ENCODE results near the gene DENND1A.

DNA sequence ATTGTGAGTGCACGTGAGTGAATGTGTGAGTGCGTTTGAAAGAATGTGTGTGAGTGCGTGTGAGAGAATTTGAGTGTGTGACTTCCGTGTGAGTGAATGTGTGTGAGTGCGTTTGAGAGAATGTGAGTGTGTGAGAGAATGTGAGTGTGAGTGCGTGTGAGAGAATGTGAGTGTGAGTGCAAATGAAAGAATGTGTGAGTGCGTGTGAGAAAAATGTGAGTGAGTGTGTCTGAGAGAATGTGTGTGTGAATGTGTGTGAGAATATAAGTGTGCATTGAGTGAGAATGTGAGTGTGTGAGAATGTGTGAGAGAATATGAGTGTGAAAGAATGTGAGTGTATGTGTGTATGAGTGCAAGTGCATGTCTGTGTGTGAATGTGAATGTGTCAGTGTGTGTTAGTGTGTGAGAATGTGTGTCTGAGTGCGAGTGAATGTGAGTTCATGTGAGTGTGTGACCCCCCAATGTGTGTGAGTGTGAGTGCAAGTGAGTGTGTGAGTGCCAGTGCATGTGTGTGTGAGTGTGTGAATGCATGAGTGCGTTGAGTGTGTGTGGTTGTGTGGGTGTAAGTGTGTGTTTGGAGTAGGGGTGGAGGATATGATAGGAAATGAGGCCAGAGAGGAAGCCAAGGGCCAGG is 43.8 kb upstream of the DENND1A start:
- TF ChIP-seq, protein P1, sequence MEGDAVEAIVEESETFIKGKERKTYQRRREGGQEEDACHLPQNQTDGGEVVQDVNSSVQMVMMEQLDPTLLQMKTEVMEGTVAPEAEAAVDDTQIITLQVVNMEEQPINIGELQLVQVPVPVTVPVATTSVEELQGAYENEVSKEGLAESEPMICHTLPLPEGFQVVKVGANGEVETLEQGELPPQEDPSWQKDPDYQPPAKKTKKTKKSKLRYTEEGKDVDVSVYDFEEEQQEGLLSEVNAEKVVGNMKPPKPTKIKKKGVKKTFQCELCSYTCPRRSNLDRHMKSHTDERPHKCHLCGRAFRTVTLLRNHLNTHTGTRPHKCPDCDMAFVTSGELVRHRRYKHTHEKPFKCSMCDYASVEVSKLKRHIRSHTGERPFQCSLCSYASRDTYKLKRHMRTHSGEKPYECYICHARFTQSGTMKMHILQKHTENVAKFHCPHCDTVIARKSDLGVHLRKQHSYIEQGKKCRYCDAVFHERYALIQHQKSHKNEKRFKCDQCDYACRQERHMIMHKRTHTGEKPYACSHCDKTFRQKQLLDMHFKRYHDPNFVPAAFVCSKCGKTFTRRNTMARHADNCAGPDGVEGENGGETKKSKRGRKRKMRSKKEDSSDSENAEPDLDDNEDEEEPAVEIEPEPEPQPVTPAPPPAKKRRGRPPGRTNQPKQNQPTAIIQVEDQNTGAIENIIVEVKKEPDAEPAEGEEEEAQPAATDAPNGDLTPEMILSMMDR (IDR thresholded peaks at IDR 0.05), result no peak
- no peak for TF ChIP-seq POLR2A (IDR thresholded peaks at IDR 0.05)

Data from adrenal gland (tissue), 5 donors.